ENCODE results near the gene ZBTB48.
"Not testable (repeated sequence)": the region's sequence is repeated elsewhere in the genome, so short reads cannot be mapped to it uniquely, and the experiment has no call there.

ZBTB48 gene

GRCh38 chr1:6632588-6633514 lies 53.1 kb downstream of the ZBTB48 start:
- no peak for DNase-seq (ENCODE audit: low spot score)
- FAIRE-seq, result no peak

GRCh38 chr1:6634371-6635052 lies 54.7 kb downstream of the ZBTB48 start:
- DNase-seq (ENCODE audit: low spot score), result no peak
- no peak for FAIRE-seq

DNA sequence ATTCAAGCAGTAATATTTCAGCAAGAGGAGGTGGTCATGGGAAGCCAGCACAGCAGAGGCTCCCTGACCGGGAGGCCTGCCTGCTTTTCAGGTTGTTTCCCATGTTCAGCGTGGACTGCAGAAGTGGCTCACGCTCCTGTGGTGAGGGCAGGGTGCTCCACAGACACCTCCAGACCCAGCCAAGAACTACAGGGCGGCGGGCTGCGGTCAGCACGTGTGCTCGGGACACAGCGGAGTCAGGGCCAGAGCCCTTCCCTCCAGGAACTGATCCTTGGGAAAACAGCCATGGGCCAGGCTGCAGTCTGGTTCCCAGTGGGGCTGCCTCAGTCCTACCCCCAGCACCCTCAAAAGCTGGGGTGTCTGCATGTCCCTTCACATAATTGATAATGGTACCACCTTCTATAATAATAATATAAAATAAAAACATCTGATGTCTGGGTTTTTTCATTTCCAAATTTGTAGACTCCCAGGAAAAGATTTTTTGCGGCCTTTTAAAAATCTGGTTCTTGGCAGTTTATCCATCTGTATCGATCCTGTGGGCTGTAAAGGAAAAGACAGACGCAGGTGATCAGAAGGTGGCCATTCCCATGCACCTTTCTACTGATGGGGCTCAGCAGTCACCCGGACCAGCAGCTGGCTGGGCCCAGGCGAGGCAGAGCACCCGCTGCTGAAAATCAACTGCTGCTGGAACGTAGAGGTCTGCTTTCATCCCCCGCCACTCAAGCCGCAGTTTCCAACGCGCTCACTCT lies 55.5 kb downstream of the ZBTB48 start:
- FAIRE-seq (no peak), DNase-seq (ENCODE audit: low spot score) (no peak)

DNA sequence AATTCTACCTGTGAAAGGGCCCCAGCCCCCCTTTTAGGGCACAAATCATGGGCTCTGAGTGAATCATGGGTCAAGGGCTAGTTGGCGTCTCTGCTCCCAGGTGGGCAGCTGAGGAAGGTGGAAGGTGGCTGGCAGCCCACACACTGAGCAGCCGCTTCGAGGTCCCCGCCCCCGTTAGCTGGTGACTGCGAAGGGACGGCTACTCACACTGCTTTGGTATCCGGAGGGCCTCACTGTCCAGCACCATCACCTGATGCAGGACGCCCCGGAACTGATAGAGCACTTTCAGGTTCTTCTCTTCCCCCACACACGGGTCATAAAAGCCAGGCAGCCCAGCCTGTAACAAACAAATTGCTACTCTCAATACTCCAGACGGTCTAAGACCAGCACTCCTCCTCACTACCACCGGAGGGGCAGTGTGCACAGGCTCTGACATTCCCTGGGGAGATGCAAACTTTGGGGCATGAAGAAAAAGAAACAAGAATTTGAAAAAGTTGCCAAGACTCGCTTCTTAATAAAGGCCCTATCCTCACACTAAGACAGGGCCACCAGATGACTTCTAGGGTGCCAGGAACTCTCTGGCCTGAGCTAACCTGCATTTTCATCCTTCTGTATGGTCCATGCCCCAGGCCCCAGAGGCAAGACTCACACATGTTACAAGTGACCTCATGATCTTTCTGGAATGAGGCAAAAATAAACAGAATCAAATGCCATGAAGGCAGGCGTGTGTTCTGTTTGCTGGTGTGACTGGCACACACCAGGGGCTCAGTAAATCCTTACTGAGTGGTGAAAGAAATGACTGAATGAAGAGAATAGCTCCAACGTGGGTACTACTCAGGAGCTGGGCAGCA lies 56.3 kb downstream of the ZBTB48 start:
- DNase-seq (ENCODE audit: low spot score), result no peak
- no peak for FAIRE-seq

GRCh38 chr1:6636778-6637177 lies 57.0 kb downstream of the ZBTB48 start:
- not testable (repeated sequence) for FAIRE-seq; DNase-seq (ENCODE audit: low spot score)

DNA sequence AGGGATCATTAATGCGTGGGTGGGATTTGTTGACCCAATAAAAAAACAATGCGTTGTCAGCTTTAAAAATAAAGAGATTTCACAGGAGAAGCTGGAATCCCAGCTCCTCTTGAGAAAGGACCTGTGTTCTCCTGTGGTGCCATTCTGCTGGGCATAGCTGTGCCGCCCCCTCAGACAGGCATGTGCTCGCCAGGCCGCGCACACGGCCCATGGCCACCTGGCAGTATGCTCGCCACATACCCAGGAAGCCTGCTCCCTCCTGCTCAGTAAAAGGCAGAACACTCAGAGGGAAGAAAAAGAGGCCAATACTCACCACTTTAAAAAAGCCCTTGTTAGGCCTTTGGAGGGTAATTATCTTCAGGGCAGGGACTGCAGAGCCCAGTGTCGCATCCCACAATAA lies 58.0 kb downstream of the ZBTB48 start:
- no peak for FAIRE-seq

DNA sequence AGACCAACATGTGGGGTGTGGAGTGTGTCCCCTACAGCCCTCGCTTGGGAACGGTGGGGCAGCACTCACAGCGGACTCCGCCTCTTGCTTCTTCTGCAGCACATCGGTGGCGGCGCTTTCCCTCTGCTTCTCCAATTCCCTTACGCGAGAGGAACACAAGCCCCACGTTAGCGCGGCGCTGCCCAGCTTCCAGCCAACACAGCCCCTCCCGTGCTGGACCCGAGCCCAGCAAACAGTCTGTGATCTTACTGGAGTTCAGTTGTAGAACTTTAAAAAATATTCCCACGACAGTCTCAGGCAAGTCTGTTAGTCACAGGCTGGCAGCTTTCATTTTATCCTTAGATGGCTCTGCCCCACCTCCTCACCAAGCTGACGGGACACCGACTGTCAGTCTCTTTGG lies 58.4 kb downstream of the ZBTB48 start:
- FAIRE-seq, result no peak
- no peak for DNase-seq (ENCODE audit: low spot score)

More for the DNA sequence above, 58.0 kb downstream of the ZBTB48 start:
- no peak for DNase-seq (ENCODE audit: low spot score)
